H1 (cell line): Measurements from ENCODE around the gene RRAD.

ENCODE experiments used
- ASH2L ChIP-seq: fragments of 200-600, 300-600 bp; sonication (generic); IDR thresholded peaks from one replicate; pipeline ENCODE4 v1.7.1; 2017; ENCODE audit warnings: low read length
- NRF1 ChIP-seq: IDR thresholded peaks from 2 replicates; pipeline ENCODE4 v1.6.1; 2011; ENCODE audit warnings: mild to moderate bottlenecking, low read depth, low read length, improper control_type of control experiment
- POLR2AphosphoS5 ChIP-seq: IDR thresholded peaks from 2 replicates; pipeline ENCODE4 v1.6.1; 2011; ENCODE audit warnings: low read depth, low read length
- SP2 ChIP-seq: IDR thresholded peaks from 2 replicates; pipeline ENCODE4 v1.6.1; 2012; ENCODE audit warnings: mild to moderate bottlenecking, low read length, inconsistent platforms
- TAF7 ChIP-seq: optimal IDR thresholded peaks from 2 replicates; pipeline ENCODE3; 2011; ENCODE audit warnings: low read depth, mild to moderate bottlenecking, inconsistent platforms, low read length, moderate library complexity, borderline replicate concordance
- YY1 ChIP-seq: IDR thresholded peaks from 2 replicates; pipeline ENCODE4 v1.6.1; 2011; ENCODE audit warnings: low read depth, mild to moderate bottlenecking, low read length
- TF ChIP-seq, protein P1 (sequence below), 3 experiments: IDR thresholded peaks; 1 replicate in 2 of 3; 2 replicates in 1 of 3; pipeline versions ENCODE4 v1.5.1 to v1.6.1; 2011; ENCODE audit warnings: low read length in 3 of 3, mild to moderate bottlenecking in 3 of 3, inconsistent platforms in 2 of 3, low read depth in 1 of 3, moderate library complexity in 1 of 3; ENCODE audit not compliant: insufficient read depth in 1 of 3; ENCODE audit errors: control extremely low read depth in 1 of 3
- TF ChIP-seq, protein P2 (sequence below): IDR thresholded peaks from 2 replicates; pipeline ENCODE4 v1.6.1; 2011; ENCODE audit warnings: low read length, improper control_type of control experiment

DNA sequence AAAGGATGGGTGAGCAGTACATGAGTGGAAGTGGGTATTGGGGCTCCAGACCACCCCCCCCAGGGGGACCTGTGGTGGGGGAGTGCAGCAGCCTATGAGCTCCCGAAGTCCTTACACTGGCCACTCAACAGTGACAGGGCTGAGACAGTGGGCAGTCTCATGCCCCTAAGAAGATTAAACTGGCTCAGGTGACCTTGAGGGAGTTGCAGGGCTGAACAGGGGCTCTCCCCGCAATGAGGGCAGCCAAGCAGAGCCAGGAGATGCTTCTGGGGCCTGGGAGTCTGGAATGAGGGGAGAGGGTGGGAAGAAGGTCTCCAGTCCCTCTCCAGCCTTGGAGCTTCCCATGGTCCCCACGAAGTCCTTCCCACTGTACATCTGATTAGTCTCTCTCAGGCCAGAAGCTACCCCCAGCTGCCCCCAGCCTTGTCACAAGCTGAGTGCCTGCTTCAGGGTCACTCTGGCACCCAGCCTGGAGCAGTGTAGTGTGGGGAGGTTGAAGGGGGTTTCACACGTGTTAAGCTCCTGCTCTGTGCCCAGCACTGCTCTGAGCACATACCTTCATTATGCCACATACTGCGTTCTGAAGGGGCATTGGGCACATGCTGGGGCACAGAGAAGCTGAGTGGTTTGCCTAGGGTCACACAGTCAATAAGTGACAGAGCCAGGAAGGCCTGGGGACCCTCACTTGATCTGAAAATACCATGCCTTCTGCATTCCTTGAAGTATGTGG is 5.6 kb downstream of the RRAD start:
- no peak for TF ChIP-seq TAF7
- TF ChIP-seq, protein P1, sequence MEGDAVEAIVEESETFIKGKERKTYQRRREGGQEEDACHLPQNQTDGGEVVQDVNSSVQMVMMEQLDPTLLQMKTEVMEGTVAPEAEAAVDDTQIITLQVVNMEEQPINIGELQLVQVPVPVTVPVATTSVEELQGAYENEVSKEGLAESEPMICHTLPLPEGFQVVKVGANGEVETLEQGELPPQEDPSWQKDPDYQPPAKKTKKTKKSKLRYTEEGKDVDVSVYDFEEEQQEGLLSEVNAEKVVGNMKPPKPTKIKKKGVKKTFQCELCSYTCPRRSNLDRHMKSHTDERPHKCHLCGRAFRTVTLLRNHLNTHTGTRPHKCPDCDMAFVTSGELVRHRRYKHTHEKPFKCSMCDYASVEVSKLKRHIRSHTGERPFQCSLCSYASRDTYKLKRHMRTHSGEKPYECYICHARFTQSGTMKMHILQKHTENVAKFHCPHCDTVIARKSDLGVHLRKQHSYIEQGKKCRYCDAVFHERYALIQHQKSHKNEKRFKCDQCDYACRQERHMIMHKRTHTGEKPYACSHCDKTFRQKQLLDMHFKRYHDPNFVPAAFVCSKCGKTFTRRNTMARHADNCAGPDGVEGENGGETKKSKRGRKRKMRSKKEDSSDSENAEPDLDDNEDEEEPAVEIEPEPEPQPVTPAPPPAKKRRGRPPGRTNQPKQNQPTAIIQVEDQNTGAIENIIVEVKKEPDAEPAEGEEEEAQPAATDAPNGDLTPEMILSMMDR (IDR thresholded peaks at IDR 0.05; ENCODE audit: control extremely low read depth in 1 of 3, insufficient read depth in 1 of 3, low read depth in 1 of 3, low read length in 3 of 3), result no peak
- TF ChIP-seq SP2, result no peak
- no peak for TF ChIP-seq YY1
- no peak for TF ChIP-seq NRF1
- no peak for TF ChIP-seq POLR2AphosphoS5
- TF ChIP-seq, protein P2, sequence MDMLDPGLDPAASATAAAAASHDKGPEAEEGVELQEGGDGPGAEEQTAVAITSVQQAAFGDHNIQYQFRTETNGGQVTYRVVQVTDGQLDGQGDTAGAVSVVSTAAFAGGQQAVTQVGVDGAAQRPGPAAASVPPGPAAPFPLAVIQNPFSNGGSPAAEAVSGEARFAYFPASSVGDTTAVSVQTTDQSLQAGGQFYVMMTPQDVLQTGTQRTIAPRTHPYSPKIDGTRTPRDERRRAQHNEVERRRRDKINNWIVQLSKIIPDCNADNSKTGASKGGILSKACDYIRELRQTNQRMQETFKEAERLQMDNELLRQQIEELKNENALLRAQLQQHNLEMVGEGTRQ, result no peak
- TF ChIP-seq ASH2L, result no peak
